Karpas-422 (cell line): ENCODE results near the gene ADAMTS18. TPM values are rescaled to one million over a fixed set of nuclear protein-coding genes. Genes with fewer than 3 reads are reported as not detected.

ENCODE experiments used
- DNase-seq: peaks from one replicate; pipeline ENCODE4 v3.0.0-alpha.2; 2015
- H2AFZ ChIP-seq: fragments of 200-600 bp; sonication (generic); 2 replicates; pipeline ENCODE4 v1.6.1; 2014; ENCODE audit warnings: antibody characterized with exemption, low read length, mixed read lengths
- H3K27ac ChIP-seq: fragments of 200-600 bp; sonication (generic); 2 replicates; pipeline ENCODE4 v1.5.1; 2014; ENCODE audit warnings: mild to moderate bottlenecking, low read length, moderate library complexity
- H3K27me3 ChIP-seq: fragments of 200-600 bp; sonication (generic); 2 replicates; pipeline ENCODE4 v1.6.1; 2014; ENCODE audit warnings: low read length, mixed read lengths
- H3K36me3 ChIP-seq: fragments of 200-600 bp; sonication (generic); 2 replicates; pipeline ENCODE4 v1.6.1; 2014; ENCODE audit warnings: low read length, mixed read lengths; ENCODE audit not compliant: insufficient read depth
- H3K4me1 ChIP-seq: fragments of 200-600 bp; sonication (generic); 2 replicates; pipeline ENCODE4 v1.6.1; 2014; ENCODE audit warnings: mild to moderate bottlenecking, low read length, mixed read lengths
- H3K4me2 ChIP-seq: fragments of 200-600 bp; sonication (generic); 2 replicates; pipeline ENCODE4 v1.6.1; 2014; ENCODE audit warnings: low read length, low read depth, mild to moderate bottlenecking; ENCODE audit not compliant: poor library complexity, severe bottlenecking
- H3K4me3 ChIP-seq: fragments of 200-600 bp; sonication (generic); 2 replicates; pipeline ENCODE4 v1.5.1; 2014; ENCODE audit warnings: mild to moderate bottlenecking, antibody characterized with exemption, low read length, mixed read lengths
- H3K79me2 ChIP-seq: fragments of 200-600 bp; sonication (generic); 2 replicates; pipeline ENCODE4 v1.6.1; 2014; ENCODE audit warnings: mild to moderate bottlenecking, low read length, mixed read lengths
- H3K9ac ChIP-seq: fragments of 200-600 bp; sonication (generic); 2 replicates; pipeline ENCODE4 v1.6.0; 2014; ENCODE audit warnings: low read length
- H3K9me2 ChIP-seq: fragments of 200-600 bp; sonication (generic), shearing (Covaris generic); replicated peaks from 2 replicates; pipeline ENCODE4 v1.6.0; 2014; ENCODE audit warnings: mild to moderate bottlenecking, low read length, moderate library complexity; ENCODE audit not compliant: insufficient read depth
- H3K9me3 ChIP-seq: fragments of 300-700, 200-600 bp; sonication (generic); 2 replicates; pipeline ENCODE4 v1.6.1; 2014; ENCODE audit warnings: low read length, mixed read lengths
- H4K20me1 ChIP-seq: fragments of 200-600 bp; sonication (generic); 2 replicates; pipeline ENCODE4 v1.6.1; 2014; ENCODE audit warnings: mild to moderate bottlenecking, antibody characterized with exemption, low read length, low read depth; ENCODE audit not compliant: insufficient read depth
- total RNA-seq: library from RNA; depleted of rRNA; stranded (reverse); fragments of >200 nt; shearing (Covaris generic); gene quantifications from 2 replicates; pipeline ENCODE4 v1.2.3, GENCODE V29; 2014; ENCODE audit warnings: low replicate concordance; rRNA removed

The ADAMTS18 gene, protein sequence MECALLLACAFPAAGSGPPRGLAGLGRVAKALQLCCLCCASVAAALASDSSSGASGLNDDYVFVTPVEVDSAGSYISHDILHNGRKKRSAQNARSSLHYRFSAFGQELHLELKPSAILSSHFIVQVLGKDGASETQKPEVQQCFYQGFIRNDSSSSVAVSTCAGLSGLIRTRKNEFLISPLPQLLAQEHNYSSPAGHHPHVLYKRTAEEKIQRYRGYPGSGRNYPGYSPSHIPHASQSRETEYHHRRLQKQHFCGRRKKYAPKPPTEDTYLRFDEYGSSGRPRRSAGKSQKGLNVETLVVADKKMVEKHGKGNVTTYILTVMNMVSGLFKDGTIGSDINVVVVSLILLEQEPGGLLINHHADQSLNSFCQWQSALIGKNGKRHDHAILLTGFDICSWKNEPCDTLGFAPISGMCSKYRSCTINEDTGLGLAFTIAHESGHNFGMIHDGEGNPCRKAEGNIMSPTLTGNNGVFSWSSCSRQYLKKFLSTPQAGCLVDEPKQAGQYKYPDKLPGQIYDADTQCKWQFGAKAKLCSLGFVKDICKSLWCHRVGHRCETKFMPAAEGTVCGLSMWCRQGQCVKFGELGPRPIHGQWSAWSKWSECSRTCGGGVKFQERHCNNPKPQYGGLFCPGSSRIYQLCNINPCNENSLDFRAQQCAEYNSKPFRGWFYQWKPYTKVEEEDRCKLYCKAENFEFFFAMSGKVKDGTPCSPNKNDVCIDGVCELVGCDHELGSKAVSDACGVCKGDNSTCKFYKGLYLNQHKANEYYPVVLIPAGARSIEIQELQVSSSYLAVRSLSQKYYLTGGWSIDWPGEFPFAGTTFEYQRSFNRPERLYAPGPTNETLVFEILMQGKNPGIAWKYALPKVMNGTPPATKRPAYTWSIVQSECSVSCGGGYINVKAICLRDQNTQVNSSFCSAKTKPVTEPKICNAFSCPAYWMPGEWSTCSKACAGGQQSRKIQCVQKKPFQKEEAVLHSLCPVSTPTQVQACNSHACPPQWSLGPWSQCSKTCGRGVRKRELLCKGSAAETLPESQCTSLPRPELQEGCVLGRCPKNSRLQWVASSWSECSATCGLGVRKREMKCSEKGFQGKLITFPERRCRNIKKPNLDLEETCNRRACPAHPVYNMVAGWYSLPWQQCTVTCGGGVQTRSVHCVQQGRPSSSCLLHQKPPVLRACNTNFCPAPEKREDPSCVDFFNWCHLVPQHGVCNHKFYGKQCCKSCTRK (N-terminal part only)
- not detected in 2 replicates for total RNA-seq

GRCh38 chr16:77434530-77435271 is at the start of gene ADAMTS18:
Gene ADAMTS18, minus strand, starts transcription at chr16:77435034. Its CDS starts 339 bp downstream, at chr16:77434695.
- Histone ChIP-seq H3K4me3 (no peak within 1 kb of the TSS), H3K4me2 (no peak within 1 kb of the TSS), H3K27me3 (no peaks in the 10 kb centered on the region), H3K9ac (no peak within 1 kb of the TSS), H3K4me1 (no peaks in the 10 kb centered on the region), H3K27ac (no peak within 1 kb of the TSS), H3K9me3 (no peaks in the 10 kb centered on the region), H3K9me2 (no peaks in the 10 kb centered on the region), H2AFZ (no peak within 1 kb of the TSS), H3K36me3 (no peaks in the 10 kb centered on the region), H3K79me2 (no peaks in the 10 kb centered on the region), H4K20me1 (no peaks in the 10 kb centered on the region)
- no peak for DNase-seq

DNA sequence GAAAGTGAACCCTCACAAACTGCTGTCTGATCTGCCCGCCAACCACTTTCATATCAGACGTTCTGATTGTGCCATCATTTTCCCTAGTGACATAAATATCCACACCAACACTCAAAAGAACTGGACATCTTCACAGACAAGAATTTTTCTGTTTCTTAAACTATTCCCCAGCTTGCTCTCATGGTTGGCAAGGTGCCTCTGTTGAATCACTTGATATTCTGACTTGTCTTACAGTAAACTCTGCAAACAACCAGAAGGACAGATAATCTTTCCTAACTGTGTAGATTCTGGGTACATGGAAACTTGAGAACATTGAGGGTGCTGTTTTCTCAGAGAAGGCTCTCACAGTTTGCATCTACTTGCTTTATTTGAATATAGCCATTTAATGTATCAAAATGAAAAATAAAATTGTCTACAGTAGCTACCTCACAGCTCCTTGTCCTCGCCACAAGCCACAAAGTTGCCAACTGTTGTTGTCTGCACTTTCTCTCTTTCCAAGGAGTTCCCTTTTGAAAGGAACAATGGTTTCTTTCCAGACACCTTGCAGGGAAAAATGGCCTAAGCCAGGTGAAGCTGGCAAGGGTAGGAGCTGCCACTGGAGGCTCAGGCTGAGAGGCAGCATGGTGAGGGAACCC is 46.0 kb upstream of the ADAMTS18 start:
- H2AFZ ChIP-seq = no peak overlapping the region
- H3K36me3 ChIP-seq = no peaks in the 10 kb centered on the region
- no peaks in the 10 kb centered on the region for H3K27me3 ChIP-seq
- H3K4me1 ChIP-seq = no peaks in the 10 kb centered on the region
- H3K9me3 ChIP-seq = no peaks in the 10 kb centered on the region
- no peak overlapping the region for H3K9ac ChIP-seq
- H3K9me2 ChIP-seq = no peaks in the 10 kb centered on the region
- no peak overlapping the region for H3K4me3 ChIP-seq
- no peak for DNase-seq
- no peak overlapping the region for H3K4me2 ChIP-seq
- H4K20me1 ChIP-seq = no peaks in the 10 kb centered on the region
- no peaks in the 10 kb centered on the region for H3K79me2 ChIP-seq
- H3K27ac ChIP-seq = no peak overlapping the region

GRCh38 chr16:77472262-77472661 is 37.4 kb upstream of the ADAMTS18 start:
- no peaks in the 10 kb centered on the region for H3K36me3 ChIP-seq
- no peaks in the 10 kb centered on the region for H3K4me1 ChIP-seq
- H3K27ac ChIP-seq = no peak overlapping the region
- no peak overlapping the region for H3K4me3 ChIP-seq
- no peaks in the 10 kb centered on the region for H3K9me3 ChIP-seq
- H3K27me3 ChIP-seq = no peaks in the 10 kb centered on the region
- no peak overlapping the region for H3K4me2 ChIP-seq
- H3K9ac ChIP-seq = no peak overlapping the region
- no peaks in the 10 kb centered on the region for H3K9me2 ChIP-seq
- DNase-seq = no peak
- no peak overlapping the region for H2AFZ ChIP-seq
- H3K79me2 ChIP-seq = no peaks in the 10 kb centered on the region
- no peaks in the 10 kb centered on the region for H4K20me1 ChIP-seq

DNA sequence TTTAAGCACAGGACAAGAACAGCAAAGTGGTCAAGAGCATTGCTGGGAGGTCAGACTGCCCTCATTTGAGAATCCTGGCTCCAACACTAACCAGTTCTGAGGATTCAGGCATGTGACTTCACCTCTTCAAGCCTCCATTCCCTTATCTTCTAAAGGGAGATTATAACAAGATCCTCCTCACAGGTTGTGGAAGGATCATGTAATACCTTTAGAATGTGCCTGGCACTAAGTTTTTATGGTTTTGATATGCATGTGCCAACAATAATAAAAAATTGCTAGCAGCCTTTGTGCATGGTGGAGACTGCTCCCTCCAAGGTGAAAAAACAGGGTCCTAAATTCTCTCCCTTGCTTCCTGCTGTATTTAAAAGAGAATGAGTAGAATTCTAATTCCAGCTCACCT is 36.0 kb upstream of the ADAMTS18 start:
- Histone ChIP-seq H3K4me3 (no peak overlapping the region), H3K4me1 (no peaks in the 10 kb centered on the region), H4K20me1 (no peaks in the 10 kb centered on the region), H3K9me2 (no peaks in the 10 kb centered on the region), H3K27me3 (no peaks in the 10 kb centered on the region), H2AFZ (no peak overlapping the region), H3K36me3 (no peaks in the 10 kb centered on the region), H3K9ac (no peak overlapping the region), H3K79me2 (no peaks in the 10 kb centered on the region), H3K4me2 (no peak overlapping the region), H3K27ac (no peak overlapping the region), H3K9me3 (no peaks in the 10 kb centered on the region)
- DNase-seq = peak; percentile 31

- Histone ChIP-seq H3K27me3 (no peaks in the 10 kb centered on the region), H3K4me2 (no peak overlapping the region), H3K27ac (no peak overlapping the region), H3K9me2 (no peaks in the 10 kb centered on the region), H3K79me2 (no peaks in the 10 kb centered on the region), H3K4me3 (no peak overlapping the region), H3K9ac (no peak overlapping the region), H3K36me3 (no peaks in the 10 kb centered on the region), H3K9me3 (no peaks in the 10 kb centered on the region), H4K20me1 (no peaks in the 10 kb centered on the region), H3K4me1 (no peaks in the 10 kb centered on the region), H2AFZ (no peak overlapping the region)
- DNase-seq = peak; percentile 32
Measured at GRCh38 chr16:77469634-77470033, 34.8 kb upstream of the ADAMTS18 start.

DNA sequence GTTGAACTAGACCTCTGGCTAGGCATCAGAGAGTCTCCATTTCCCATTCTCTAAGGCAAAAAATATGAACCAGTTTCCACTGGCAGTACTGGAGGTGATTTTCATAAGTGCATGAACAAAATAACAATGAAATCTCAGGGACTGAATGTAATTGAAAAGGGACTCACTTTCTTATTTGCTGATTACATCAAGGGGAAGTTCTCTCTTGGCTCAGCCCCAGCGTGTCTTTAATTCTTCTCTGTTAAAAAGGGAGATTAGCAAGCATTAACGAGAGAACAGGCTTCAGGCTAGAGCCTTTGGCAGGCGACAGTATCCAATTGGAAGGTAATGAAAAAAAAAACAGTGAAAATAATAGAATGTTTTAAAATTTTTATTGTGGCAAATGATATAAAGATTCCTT is 34.0 kb upstream of the ADAMTS18 start:
- peak; percentile 34 for DNase-seq
- no peaks in the 10 kb centered on the region for H3K36me3 ChIP-seq
- no peaks in the 10 kb centered on the region for H3K9me2 ChIP-seq
- no peaks in the 10 kb centered on the region for H4K20me1 ChIP-seq
- H3K9me3 ChIP-seq = no peaks in the 10 kb centered on the region
- no peaks in the 10 kb centered on the region for H3K27me3 ChIP-seq
- H3K27ac ChIP-seq = no peak overlapping the region
- H3K4me1 ChIP-seq = no peaks in the 10 kb centered on the region
- H2AFZ ChIP-seq = no peak overlapping the region
- H3K4me3 ChIP-seq = no peak overlapping the region
- no peak overlapping the region for H3K9ac ChIP-seq
- no peak overlapping the region for H3K4me2 ChIP-seq
- no peaks in the 10 kb centered on the region for H3K79me2 ChIP-seq

GRCh38 chr16:77467821-77468335 is 33.0 kb upstream of the ADAMTS18 start:
- no peak overlapping the region for H2AFZ ChIP-seq
- H3K27ac ChIP-seq = no peak overlapping the region
- H3K4me1 ChIP-seq = no peaks in the 10 kb centered on the region
- no peak overlapping the region for H3K4me3 ChIP-seq
- no peaks in the 10 kb centered on the region for H3K9me3 ChIP-seq
- DNase-seq = peak; percentile 44
- H3K9me2 ChIP-seq = no peaks in the 10 kb centered on the region
- no peaks in the 10 kb centered on the region for H4K20me1 ChIP-seq
- no peak overlapping the region for H3K9ac ChIP-seq
- H3K27me3 ChIP-seq = no peaks in the 10 kb centered on the region
- no peak overlapping the region for H3K4me2 ChIP-seq
- H3K79me2 ChIP-seq = no peaks in the 10 kb centered on the region
- no peaks in the 10 kb centered on the region for H3K36me3 ChIP-seq
